H1 (cell line): ENCODE results near the gene RMDN2. TPM values are rescaled to one million over a fixed set of nuclear protein-coding genes. Genes with fewer than 3 reads are reported as not detected.

Source experiments
- ASH2L ChIP-seq: fragments of 200-600, 300-600 bp; sonication (generic); IDR thresholded peaks from one replicate; pipeline ENCODE4 v1.7.1; 2017; ENCODE audit warnings: low read length
- CHD7 ChIP-seq: fragments of 300-600 bp; sonication (generic); IDR thresholded peaks from 2 replicates; pipeline ENCODE4 v1.7.1; 2012; ENCODE audit warnings: low read length, moderate library complexity, mild to moderate bottlenecking, inconsistent platforms; ENCODE audit not compliant: insufficient replicate concordance
- EGR1 ChIP-seq: IDR thresholded peaks from 2 replicates; pipeline ENCODE4 v1.6.1; 2011; ENCODE audit warnings: low read depth, low read length, borderline replicate concordance
- FOSL1 ChIP-seq: IDR thresholded peaks from 2 replicates; pipeline ENCODE4 v1.6.1; 2011; ENCODE audit warnings: mild to moderate bottlenecking, low read depth, low read length, moderate library complexity; ENCODE audit not compliant: insufficient read depth
- NANOG ChIP-seq: IDR thresholded peaks from 2 replicates; pipeline ENCODE4 v1.6.1; 2011; ENCODE audit warnings: low read length, low read depth, mild to moderate bottlenecking, inconsistent platforms; ENCODE audit not compliant: insufficient read depth, poor library complexity, severe bottlenecking
- SP1 ChIP-seq: IDR thresholded peaks from 2 replicates; pipeline ENCODE4 v1.6.1; 2011; ENCODE audit warnings: low read depth, low read length
- USF2 ChIP-seq: IDR thresholded peaks from 2 replicates; pipeline ENCODE4 v1.6.1; 2011; ENCODE audit warnings: low read length, improper control_type of control experiment
- polyA plus RNA-seq, 7 experiments: library from polyadenylated mRNA; depleted of rRNA in 3 of 7; stranded (reverse) in 5 of 7; unstranded in 2 of 7; fragments of >200 nt in 5 of 7; fragments of 200-250 nt in 2 of 7; gene quantifications; 1 replicate in 5 of 7; 2 replicates in 1 of 7; 4 replicates in 1 of 7; pipeline versions ENCODE4 v1.2.1 to v1.2.3, GENCODE V29; 2011 to 2013; ENCODE audit warnings: missing spikeins in 2 of 7, mixed read lengths in 2 of 7
- total RNA-seq: library from RNA; stranded (reverse); fragmentation: NEBNext Ultra II Directional; extraction: Animal tissue kit (Norgen Biotek cat#: 25700); gene quantifications from 2 replicates; pipeline ENCODE4 v1.2.1, GENCODE V29; 2021
- TF ChIP-seq, protein P1 (sequence below): IDR thresholded peaks from 2 replicates; pipeline ENCODE4 v1.6.1; 2011; ENCODE audit warnings: low read depth, mild to moderate bottlenecking, low read length; ENCODE audit not compliant: insufficient read depth

The RMDN2 gene
- total and polyA plus RNA-seq, 2 of the 8 experiments (the other 6 are each of a cell fraction or from before 2014, with no cell fraction given): 0.53 to 3.0 TPM

- no peak for TF ChIP-seq CHD7
- TF ChIP-seq NANOG: peak; percentile 54
- no peak for TF ChIP-seq USF2
- peak; percentile 99 for TF ChIP-seq EGR1
- peak; percentile 85 for TF ChIP-seq FOSL1
- TF ChIP-seq SP1: peak; percentile 15; the same call in 1 of the 2 replicates
- peak; percentile 78 for TF ChIP-seq ASH2L
- TF ChIP-seq, protein P1, sequence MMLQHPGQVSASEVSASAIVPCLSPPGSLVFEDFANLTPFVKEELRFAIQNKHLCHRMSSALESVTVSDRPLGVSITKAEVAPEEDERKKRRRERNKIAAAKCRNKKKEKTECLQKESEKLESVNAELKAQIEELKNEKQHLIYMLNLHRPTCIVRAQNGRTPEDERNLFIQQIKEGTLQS: no peak
Measured at GRCh38 chr2:37925063-37925897, at the start of gene RMDN2 (continued).
